HG02642 (cell line): ENCODE results near the gene KIAA0319L.

Experiments used
- ATAC-seq: cut with Tn5 transposase; IDR thresholded peaks from one replicate; pipeline ENCODE4 v1.9.1; 2021; ENCODE audit warnings: mild to moderate bottlenecking; ENCODE audit not compliant: unreplicated experiment, poor library complexity

Gene KIAA0319L

GRCh38 chr1:35406103-35406502, 151.1 kb downstream of the KIAA0319L start:
- ATAC-seq, result no peak

GRCh38 chr1:35401049-35401448, 156.2 kb downstream of the KIAA0319L start:
- no peak for ATAC-seq

- no peak for ATAC-seq
These were observed 158.5 kb downstream of the KIAA0319L start for GRCh38 chr1:35398739-35399138.

- ATAC-seq, result no peak
These were observed 162.8 kb downstream of the KIAA0319L start for GRCh38 chr1:35394386-35394785.

GRCh38 chr1:35390600-35391494, 166.4 kb downstream of the KIAA0319L start:
- no peak for ATAC-seq

GRCh38 chr1:35386959-35387358, 170.2 kb downstream of the KIAA0319L start:
- ATAC-seq, result no peak

- ATAC-seq, result no peak
These were observed 170.9 kb downstream of the KIAA0319L start for GRCh38 chr1:35386290-35386689.
